Anterior cingulate cortex (tissue), 58 donors: Measurements from ENCODE around the gene CAVIN3.

Experiments
- DNase-seq, 58 donors: peaks; one replicate each; lab custom pipeline; 2025; lab: John Stamatoyannopoulos, UW

Gene CAVIN3

GRCh38 chr11:6327806-6328205, 7.5 kb upstream of the CAVIN3 start:
- DNase-seq: no peak

- no peak for DNase-seq
Observed at GRCh38 chr11:6326985-6327384, 6.7 kb upstream of the CAVIN3 start.

DNA sequence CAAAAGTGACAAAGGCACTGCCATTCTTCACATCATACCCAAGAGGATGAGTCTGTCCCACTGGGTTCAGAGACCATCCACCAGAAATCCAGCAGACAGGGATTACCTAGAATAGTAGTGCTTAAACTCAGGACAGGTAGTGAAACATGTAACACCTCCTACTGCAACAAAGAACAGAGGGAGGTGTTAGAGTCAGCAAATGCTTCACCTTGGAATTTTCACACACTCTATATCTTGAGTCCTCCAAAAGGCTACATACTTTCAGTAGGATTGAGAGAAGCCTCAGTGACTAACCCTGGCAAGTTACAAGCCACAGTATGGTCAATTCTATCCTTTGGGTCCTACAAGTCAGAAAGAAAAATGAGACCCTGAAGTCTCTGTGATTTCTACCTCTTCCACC, 6.0 kb upstream of the CAVIN3 start:
- DNase-seq: no peak

GRCh38 chr11:6323291-6323905, 3.1 kb upstream of the CAVIN3 start:
- no peak for DNase-seq

DNA sequence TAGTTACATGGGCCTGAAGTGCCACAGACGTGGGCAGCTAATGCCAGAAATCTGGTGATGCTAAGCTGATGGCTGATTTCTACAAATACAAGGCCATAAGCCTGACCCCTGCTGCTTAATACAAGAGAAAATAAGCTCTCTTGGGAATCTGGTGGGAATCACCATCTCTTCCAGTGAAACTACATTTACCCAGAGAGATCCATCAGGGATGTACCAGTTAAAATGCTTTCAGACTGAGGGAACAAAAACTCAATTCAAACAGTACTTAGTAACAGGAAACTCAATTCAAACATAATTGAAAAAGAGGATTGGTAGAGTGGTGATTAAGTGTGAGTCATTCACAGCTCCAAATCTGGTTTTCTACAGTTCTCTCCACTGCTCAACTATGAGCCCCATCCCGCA, 1.7 kb upstream of the CAVIN3 start:
- DNase-seq: no peak

DNA sequence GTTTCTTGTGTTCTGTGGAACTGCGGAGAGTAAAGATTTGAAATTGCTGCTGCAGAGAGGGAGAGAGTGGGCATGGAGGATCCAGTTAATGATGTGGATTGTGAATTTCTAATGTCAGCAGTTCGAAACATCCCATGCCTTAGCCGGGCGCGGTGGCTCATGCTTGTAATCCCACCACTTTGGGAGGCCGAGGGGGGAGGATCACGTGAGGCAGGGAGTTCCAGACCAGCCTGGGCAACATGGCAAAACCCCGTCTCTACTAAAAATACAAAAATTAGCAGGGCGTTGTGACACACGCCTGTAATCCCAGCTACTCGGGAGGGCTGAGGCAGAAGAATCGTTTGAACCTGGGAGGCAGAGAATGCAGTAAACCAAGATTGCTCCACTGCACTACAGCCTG, 1.1 kb upstream of the CAVIN3 start:
- DNase-seq: no peak

- peak in 4 of 58 donors; percentile 5 to 24 (median 6) for DNase-seq
Observed at GRCh38 chr11:6319704-6320410, 444 bp downstream of the CAVIN3 start.

- DNase-seq: no peak
Observed at GRCh38 chr11:6319001-6319703, 1.1 kb downstream of the CAVIN3 start.

DNA sequence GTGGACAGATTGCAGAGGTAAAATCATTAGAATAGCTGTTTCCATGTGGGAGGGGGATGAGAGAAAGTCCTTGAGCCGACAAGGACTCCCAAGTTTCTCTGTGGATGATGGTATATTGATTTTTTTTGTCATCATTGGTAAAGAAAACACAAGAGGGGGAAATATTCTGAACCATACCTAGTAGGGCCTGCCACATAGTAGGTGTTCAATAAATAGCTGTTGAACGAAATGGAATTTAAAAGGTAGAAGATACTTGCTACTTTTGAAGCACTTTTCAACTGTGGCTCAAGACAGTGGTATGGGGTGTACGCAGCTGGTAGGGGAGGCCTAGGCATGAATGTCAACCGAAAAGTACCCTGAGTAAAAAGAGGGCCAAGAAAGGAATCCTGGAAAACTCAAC, 2.1 kb downstream of the CAVIN3 start:
- no peak for DNase-seq

GRCh38 chr11:6315811-6316425, 4.4 kb downstream of the CAVIN3 start:
- DNase-seq: peak in 22 of 58 donors; percentile 4 to 63 (median 19)

DNA sequence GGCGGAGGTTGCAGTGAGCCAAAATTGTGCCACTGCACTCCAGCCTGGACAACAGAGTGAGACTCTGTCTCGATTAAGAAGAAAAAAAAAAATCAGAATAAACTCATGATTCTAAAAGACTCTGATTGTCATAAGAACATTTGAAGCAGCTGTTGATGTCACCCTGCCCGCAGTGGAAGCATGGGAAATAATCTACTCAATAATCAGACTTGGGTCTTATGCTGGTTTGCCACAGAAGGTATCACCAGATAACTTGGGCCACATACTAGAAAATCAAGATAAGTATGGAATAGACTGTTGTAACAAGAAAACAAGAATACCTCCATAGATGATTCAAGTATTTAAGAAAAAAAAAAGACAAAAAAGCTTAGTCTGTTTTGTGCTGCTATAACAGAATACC, 8.2 kb downstream of the CAVIN3 start:
- no peak for DNase-seq

GRCh38 chr11:6307876-6308275, 12.4 kb downstream of the CAVIN3 start:
- DNase-seq: peak in 3 of 58 donors; percentile 6 to 22 (median 7)

- DNase-seq: no peak
Observed at GRCh38 chr11:6305297-6305696, 15.0 kb downstream of the CAVIN3 start.

GRCh38 chr11:6303661-6304060, 16.6 kb downstream of the CAVIN3 start:
- no peak for DNase-seq

DNA sequence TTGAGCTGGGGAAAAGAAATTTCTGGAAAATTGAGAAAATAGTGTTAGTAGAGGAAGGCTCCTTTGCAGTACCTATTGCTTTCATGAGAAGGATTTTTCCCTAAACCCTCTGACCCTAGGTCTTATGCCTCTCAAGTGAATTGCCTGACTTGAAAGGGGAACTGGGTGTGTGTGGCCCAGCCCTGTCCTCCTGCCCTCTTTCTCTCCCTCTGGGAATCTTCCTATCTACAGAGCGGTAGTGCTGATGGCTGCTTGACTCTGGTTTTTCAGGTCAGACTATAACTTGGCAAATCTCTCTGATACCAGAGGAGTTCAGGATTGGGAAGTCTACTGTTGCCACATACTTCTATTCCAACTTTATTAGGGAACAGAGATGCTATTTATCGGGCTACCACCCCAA, 19.2 kb downstream of the CAVIN3 start:
- no peak for DNase-seq

GRCh38 chr11:6300325-6300724, 20.0 kb downstream of the CAVIN3 start:
- no peak for DNase-seq

DNA sequence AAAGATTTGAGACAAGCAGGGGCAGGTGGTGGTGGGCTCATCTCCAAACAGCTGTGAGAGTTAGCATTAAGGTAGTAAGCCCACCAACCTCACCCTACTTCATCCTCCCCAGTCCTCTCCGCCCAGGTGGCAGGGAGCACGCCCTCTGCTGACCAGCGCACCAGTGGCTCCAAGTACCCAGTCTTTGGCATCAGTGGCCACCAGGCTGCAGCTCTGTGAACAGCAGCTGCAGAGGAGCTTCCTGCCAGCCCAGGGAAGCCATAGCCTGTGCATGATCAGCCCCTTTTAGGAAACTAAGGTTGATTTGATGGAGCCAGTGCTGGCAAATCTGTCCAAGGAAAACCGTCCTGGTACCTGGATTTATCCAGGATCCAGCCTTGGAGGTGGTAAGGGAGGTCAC, 21.7 kb downstream of the CAVIN3 start:
- DNase-seq: no peak

GRCh38 chr11:6297831-6298230, 22.5 kb downstream of the CAVIN3 start:
- no peak for DNase-seq

- DNase-seq: no peak
Observed at GRCh38 chr11:6285019-6285418, 35.3 kb downstream of the CAVIN3 start.

- DNase-seq: no peak
Observed at GRCh38 chr11:6284250-6284649, 36.1 kb downstream of the CAVIN3 start.

GRCh38 chr11:6283453-6284023, 36.8 kb downstream of the CAVIN3 start:
- no peak for DNase-seq
